ENCODE measurements around the gene CNNM4.

Gene CNNM4

DNA sequence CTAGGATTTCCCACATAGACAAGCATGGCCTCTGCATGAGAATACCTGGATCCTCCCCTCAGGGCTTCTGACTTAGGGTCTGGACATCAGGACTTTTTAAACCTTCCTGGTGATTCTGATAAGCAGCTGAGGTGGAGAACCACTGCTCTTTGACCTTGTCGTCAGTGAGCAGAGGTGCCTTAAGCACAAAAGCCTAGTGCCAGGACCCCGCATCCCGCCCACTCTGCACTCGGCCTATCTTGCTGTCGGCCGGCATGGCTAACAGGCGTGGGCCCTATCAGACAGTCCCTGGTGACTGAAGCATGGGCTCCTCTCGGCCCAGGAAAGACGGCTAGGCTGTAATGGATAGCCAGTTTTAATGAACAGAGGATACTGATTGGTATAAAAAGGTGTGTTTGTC is 76.9 kb downstream of the CNNM4 start:
- DNase-seq = no peak

DNA sequence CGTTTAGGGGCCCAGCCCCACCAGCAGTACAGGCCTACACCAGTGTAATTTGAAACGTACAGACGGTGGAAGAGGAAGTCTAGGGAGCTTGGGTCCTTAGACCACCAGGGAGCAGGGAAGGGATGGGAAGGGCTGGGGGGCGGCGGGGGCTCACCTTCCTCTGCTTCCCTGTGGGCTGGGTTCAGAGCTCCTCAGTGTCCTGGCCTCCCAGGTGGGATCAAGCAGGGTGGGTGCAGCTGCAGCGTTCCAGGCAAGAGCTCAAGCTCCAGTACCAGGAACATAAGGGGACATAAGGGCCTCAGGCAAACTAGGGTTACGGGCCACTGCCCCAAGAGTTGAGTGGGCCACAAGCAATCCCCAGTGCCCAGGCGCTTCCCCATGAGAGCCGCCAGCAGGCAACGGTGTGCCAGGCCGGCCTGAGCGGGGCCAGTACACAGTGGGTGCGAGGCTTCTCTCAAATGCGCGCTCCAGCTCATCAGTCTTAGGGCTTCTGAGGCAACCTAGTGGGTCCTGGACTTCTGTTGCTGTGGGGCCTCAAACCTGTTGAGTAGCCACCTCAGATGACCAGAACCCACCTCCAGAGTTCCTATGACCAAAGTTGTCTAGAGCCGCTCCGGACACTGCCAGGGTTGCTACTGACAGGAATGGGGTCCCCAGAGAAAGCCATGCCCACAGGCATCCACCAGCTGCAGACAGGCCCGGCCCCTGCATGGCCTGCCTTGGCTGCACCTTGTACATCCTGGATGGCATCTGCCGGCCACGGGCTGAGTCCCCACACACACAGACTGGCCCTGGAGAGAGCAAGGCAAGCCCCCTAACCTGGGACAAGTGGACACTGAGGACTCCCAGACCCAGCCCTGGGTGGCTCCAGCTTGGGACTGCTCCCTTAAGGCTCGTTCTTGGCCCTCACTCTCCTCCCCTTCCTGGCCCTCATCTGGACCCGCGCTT is 77.9 kb downstream of the CNNM4 start:
- no peak for DNase-seq

DNA sequence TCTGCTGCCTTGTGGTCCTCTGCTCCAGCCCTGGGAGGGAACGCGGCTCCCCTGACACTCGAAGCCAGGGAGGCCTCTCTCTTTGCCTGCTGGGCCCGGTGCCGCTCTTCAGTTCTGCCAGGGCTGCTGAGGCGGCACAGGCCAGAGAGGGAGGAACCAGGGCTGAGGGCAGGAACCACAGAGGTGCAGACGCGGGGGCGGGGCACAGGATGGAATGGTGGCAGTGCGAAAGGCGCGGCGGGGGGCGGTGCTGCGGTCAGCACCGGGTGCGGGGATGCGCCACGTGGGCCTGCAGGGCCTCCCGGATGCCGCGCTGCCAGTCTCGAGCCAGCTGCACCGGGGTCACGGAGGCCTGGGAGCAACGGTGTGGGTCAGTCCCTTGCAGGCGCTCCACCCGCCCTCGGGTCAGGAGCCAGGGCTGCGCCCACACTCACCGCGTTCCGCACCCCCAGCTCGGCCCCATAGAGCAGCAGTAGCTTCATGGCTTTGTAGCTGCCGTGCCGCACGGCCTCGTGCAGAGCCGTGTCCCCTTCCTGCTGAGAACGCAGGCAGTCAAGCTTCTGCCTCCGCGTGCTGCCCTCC is 78.7 kb downstream of the CNNM4 start:
- DNase-seq = peak; percentile 51 to 84 (median 72)

- no peak for DNase-seq
These were observed 79.5 kb downstream of the CNNM4 start for GRCh38 chr2:96839875-96840850.

DNA sequence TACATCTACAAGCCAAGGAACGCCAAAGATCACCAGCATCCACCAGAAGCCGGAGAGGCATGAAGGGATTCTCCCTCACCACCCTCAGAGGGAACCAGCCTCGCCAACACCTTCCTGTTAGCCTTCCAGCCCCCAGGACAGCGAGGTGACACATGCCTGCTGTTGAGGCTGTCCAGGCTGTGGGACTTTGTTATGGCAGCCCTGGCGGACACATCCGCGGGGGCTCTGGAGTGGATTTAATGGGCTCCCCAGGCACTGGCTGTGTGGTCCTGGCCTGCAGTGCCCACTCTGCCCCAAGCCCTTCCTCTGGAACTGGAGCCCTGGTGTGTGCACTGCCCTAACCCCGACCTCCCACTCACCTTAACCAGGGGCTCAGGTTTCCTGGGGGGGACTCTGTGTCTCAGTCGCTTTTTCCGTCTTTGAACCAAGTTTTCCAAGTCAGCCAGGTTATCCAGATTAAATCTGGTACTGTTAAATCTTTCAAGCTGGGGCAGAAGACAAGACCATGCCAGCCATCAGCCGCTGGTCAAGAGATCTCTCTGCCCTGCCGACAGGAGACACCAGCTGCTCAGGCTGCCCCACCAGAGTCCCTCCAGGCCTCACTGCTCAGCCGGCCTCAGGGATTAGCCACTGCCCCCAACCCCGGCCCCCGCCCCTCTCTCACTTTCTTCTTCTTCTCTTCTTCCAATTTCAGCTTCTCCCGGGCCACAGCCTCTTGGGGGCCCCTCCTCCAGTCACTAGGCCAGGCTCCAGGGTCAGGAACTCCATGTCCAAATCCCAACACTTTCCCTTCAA is 81.2 kb downstream of the CNNM4 start:
- no peak for DNase-seq

GRCh38 chr2:96842600-96842999 is 81.9 kb downstream of the CNNM4 start:
- no peak for DNase-seq

GRCh38 chr2:96843538-96844268 is 83.0 kb downstream of the CNNM4 start, which contains the start of gene ANKRD23:
Gene ANKRD23, minus strand, starts transcription at chr2:96844021. Its CDS starts 29 bp downstream, at chr2:96843992.
- no peak for DNase-seq

DNA sequence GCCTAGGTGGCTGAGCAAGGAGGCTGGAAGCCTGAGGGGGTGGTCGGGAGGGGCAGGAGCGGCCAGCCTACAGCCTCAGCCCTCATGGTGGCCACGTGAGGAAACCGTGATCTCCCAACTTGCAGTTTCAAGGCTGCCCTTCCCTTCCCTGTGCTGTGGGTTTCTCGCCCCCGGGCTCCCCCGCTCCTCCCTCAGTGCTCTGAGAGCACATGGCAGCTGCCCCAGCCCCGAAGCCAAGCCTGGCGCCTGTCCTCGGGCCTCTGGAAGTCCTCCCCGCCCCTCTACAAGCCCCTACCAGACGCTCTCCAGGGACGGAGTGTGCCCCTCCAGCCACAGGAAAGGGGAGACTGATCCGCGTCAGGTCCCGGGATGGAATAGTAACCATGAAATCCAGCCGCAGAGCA is 83.7 kb downstream of the CNNM4 start:
- no peak for DNase-seq

- no peak for DNase-seq
These were observed 86.1 kb downstream of the CNNM4 start for GRCh38 chr2:96846825-96847224.

DNA sequence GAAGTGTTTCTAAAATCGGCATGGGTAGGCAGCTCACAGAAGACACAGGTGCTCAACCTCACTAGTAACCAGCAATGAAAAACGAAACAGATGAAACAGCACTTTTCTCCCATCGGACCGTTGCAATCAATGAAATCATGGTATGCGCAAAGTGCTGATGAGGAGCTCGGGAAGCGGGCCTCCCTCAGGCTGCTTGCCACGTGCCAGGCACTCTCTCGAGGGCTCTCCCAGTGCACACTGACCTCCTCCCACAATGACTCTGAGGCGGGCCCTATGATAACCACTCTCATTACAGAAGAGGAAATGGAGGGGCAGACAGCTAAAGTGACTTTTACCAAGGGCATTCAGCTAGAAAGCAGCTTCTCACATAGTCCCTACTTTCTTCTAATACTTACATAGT is 86.9 kb downstream of the CNNM4 start:
- no peak for DNase-seq

DNA sequence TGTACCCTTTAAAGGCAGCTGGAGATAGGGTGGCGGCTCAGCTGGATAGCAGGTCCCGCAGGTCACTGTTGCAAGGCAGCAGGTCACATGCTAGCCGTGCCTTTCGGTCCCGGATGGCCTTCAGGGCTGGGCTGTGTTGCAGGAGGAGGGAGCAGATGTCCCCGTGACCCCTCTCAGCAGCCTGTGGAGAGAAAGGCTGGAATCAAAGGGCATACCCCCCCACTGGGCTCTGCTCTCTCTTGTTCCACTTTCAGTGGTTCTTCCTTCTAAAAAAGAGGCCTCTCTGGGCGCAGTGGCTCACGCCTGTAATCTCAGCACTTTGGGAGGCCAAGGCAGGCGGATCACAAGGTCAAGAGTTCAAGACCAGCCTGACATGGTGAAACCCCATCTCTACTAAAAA is 87.6 kb downstream of the CNNM4 start:
- DNase-seq = no peak

- no peak for DNase-seq
These were observed 92.0 kb downstream of the CNNM4 start for GRCh38 chr2:96852667-96853066.

DNA sequence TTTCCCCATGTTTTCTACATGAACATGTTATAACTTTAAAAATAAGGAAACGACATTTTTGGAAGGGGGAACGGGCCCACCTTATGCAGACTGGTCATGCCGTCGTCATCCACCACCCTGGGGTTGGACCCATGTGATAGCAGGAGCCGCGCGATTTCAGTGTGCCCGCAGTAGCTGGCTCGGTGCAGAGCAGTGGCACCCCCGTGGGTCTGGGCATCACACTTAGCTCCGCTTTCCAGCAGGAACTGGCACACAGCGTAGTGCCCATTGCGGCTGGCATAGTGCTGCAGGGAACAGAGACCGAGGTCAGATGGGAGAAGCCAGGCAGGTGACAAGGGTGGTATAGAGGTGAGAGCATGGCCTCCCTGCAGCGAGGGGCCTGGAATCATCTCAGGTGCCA is 92.6 kb downstream of the CNNM4 start:
- DNase-seq = no peak

GRCh38 chr2:96856776-96857666 is 96.3 kb downstream of the CNNM4 start:
- peak in 3 of 6 experiments; percentile 29 to 42 (median 30) for DNase-seq

DNA sequence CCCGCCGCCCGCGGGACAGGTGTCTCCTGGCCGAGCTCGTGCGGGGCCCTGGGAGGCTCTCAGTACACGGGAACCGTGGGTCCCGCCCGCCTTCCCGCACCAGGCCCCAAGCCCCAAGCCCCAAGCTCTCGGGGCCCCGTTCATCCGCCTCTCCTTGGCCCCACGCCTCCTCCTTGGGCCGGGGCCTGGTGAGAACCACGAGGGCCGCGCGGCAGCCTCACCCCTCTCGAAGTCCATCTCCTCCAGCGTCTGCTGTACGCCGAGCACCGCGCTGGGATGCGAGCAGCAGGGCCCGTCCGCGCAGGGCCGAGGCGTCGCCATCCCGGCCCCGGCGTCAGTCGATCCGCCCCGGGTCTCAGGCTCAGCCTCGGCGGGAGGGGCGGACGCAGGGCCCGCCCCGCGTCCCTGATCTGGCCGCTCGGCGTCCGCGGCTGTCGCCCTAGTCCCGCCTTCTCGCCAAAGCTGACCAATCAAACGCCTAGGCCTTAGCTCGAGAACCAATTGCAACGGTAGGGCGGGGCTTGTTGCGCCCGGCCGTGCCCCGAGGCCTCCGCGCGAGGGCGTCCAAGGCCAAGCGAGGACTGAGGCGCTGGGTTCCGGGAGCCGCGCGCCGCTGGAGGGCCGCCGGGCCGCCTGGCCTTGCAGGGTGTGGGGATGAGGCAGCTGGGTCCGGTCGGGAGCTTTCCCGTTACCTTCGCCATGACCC is 97.1 kb downstream of the CNNM4 start, which contains the start of gene ANKRD39:
Gene ANKRD39 (minus strand): TSS at position 350 of the 706 bp plus-strand sequence. CDS start 29 bp downstream, at position 321.
- DNase-seq = peak; percentile 96 to 99 (median 97)

GRCh38 chr2:96859099-96859649 is 98.5 kb downstream of the CNNM4 start:
- DNase-seq = no peak

- DNase-seq = no peak
These were observed 99.0 kb downstream of the CNNM4 start for GRCh38 chr2:96859681-96860064.

DNA sequence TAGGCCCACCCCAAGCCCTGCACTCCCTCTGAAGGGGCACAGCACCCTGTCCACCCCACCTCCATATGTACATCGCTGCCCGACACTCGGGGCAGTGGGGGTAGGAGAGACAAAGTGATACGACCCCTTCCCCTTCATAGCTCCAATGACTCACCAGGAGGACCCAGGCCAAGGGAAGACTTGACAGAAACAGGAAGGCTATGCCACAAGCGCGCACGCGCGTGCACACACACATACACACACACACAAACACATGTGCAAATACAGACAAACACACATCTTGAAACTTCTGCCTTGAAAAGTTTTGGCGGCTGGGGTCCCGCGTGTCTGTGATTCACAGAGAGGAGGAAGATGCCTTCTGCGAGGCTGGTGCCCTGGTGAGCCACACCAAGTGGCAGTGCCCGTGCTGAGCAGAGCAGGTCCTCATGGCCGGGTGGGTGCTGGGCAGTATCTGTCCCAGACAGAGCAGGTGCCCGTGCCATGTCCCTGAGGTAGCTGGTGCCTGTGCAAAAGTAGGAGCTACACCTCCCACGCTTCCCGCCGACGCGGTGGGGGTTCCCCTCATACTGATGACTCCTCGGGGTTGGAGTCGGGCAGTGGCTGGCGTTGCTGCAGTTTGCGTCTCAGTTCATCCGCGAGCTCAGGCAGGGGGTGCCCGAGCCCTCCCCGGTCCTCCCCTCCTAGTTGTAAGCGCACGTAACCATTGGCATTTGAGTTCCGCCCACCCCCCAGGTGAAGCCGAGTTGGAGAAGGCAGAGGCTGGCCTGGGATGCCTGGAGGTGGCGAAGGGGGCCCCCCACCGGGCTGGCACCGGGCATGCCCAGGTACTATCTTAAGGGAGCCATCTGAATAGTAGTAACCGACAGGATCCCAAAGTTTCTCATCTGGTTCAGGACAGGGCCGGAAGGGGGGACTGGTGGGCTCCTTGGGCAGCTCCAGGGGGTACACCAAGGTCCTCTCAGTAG is 99.6 kb downstream of the CNNM4 start:
- peak in 4 of 6 experiments; percentile 15 to 22 (median 16) for DNase-seq

All from stimulated activated naive CD4-positive, alpha-beta T cell (primary cell).